UCSD-AML1 (cell line): ENCODE measurements around the gene EFNB2.

Source experiments
- DNase-seq: peaks from one replicate; lab custom pipeline; 2025; ENCODE audit not compliant: unreplicated experiment; lab: John Stamatoyannopoulos, UW

The EFNB2 gene

DNA sequence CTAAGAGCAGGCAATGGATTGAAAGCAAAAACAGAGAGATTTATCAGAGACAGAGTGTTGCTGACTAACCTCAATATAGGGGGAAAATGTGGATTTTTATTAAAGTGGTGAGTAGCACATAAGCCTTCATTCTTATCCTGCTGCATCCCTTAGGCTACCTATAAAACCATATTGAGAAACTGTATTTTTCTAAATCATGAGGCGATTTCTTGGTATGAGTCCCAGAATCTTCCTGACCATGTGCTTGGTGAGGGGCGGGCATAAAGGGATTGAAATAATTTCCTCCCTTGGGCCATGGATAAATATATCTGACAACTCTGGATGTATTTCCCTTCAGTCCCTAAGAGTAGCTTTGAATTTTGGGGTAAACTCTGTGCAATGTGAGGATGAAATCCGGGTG, 72.8 kb downstream of the EFNB2 start:
- no peak for DNase-seq

- DNase-seq = no peak
These were observed 79.7 kb downstream of the EFNB2 start for GRCh38 chr13:106455777-106456176.

- DNase-seq = no peak
These were observed 80.3 kb downstream of the EFNB2 start for GRCh38 chr13:106455190-106455589.

- no peak for DNase-seq
These were observed 82.4 kb downstream of the EFNB2 start for GRCh38 chr13:106453101-106453500.

DNA sequence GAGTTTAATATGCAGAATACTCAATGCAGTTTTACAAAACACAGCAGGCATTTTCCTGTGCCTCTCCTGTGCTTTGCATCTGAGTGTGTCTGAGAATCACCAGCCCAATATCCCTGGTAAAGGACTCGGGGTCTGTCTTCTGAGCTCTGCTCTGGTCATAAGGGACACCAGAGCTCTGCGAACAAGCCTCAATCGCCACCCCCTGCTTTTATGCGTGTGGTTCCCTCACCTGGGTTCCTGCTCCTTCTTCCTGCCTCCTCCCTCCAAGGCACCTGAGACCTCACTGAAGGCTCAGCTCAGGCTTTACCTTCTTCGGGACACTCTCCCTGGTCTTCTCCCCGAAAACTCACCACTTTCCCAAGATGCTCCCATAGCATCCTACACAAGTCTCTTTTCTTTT, 84.5 kb downstream of the EFNB2 start:
- no peak for DNase-seq

DNA sequence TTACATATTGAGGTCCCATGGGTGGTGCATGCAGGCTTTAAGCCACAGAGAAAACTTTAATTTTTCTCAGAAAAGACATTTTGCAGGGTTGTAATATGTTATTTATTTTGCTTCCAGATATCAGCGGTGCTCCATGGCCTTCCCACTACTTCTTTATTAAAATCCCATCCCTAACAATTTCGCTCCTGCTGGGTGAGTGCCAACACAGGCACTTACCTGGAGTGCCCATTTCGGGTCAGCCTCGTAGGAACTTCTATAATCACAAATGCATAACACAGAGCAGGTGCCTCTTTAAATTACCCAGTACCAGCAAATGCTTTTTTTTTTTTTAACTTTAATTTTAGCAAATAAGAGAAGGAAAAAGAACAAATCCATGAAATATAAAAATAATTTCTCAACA, 86.4 kb downstream of the EFNB2 start:
- DNase-seq = no peak

GRCh38 chr13:106445996-106446395, 89.5 kb downstream of the EFNB2 start:
- DNase-seq = no peak

DNA sequence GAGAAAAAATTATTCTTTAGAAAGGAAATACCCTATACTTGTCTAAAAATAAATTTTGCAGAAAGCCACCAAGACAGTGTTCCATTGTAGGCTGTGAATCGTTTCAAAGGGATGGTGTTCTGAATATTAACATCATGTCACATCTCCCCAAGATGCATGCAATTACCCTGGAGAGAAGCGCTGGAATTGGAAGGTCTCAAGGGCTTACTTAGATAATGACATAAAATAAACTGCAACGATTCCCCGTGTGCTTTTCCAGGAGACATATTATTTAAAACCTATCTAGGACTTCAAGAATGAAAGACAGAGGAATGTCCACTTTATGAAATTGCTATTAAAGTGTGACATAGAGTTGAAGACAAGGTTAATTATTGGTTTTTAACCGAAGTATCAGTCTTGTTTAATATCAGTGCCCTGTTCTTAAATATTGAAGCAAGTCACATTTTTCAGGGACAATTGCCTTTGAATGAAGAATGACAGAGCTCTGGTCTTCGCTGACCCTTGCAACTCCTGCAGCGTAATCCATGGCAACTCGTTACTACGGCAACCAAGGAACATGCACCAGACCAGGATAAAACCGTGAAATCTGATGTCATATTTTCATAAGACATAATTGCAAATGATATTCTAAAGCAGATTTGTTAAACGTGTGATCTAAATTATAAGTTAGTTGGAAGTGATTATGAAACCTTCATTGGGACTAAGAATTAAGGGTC, 91.7 kb downstream of the EFNB2 start:
- no peak for DNase-seq

GRCh38 chr13:106440866-106441265, 94.6 kb downstream of the EFNB2 start:
- DNase-seq = no peak
